SK-N-SH treated with all-trans-retinoic acid at 6 μM for 48 hours (cell line): ENCODE measurements around the gene SLC35F4.

Experiments used
- ATAC-seq: fragments of 200-7000 bp; cut with Tn5 transposase; 3 replicates; pipeline ENCODE4 v1.9.1; 2020; ENCODE audit warnings: mild to moderate bottlenecking, moderate library complexity
- BACH2 ChIP-seq: fragments of 250-450 bp; sonication (Bioruptor Pico); IDR thresholded peaks from 2 replicates; pipeline ENCODE4 v1.9.0; 2021; ENCODE audit warnings: mild to moderate bottlenecking, borderline replicate concordance
- CSDC2 ChIP-seq: fragments of 250-450 bp; sonication (Bioruptor Pico); IDR thresholded peaks from 2 replicates; pipeline ENCODE4 v1.5.0; 2020; ENCODE audit warnings: mild to moderate bottlenecking, moderate library complexity
- ESRRG ChIP-seq: fragments of 250-450 bp; sonication (Bioruptor Pico); IDR thresholded peaks from 2 replicates; pipeline ENCODE4 v1.6.1; 2021; ENCODE audit warnings: mild to moderate bottlenecking
- ISL1 ChIP-seq: fragments of 250-450 bp; sonication (Bioruptor Pico); IDR thresholded peaks from 2 replicates; pipeline ENCODE4 v2.1.2; 2022; ENCODE audit warnings: mild to moderate bottlenecking, moderate library complexity
- OSR1 ChIP-seq: fragments of 250-450 bp; sonication (Bioruptor Pico); IDR thresholded peaks from 2 replicates; pipeline ENCODE4 v1.8.0; 2022; ENCODE audit warnings: moderate library complexity, mild to moderate bottlenecking, inconsistent platforms
- RARB ChIP-seq: fragments of 250-450 bp; sonication (Bioruptor Pico); IDR thresholded peaks from 2 replicates; pipeline ENCODE4 v1.8.0; 2021; ENCODE audit warnings: mild to moderate bottlenecking, moderate library complexity
- SNAI2 ChIP-seq: fragments of 250-450 bp; sonication (Bioruptor Pico); IDR thresholded peaks from 2 replicates; pipeline ENCODE4 v1.5.0; 2020; ENCODE audit warnings: mild to moderate bottlenecking, moderate library complexity
- TCF4 ChIP-seq: fragments of 250-450 bp; sonication (Bioruptor Pico); IDR thresholded peaks from 2 replicates; pipeline ENCODE4 v1.8.0; 2021; ENCODE audit warnings: mild to moderate bottlenecking, moderate library complexity, borderline replicate concordance
- TOX ChIP-seq: fragments of 250-450 bp; sonication (Bioruptor Pico); IDR thresholded peaks from 2 replicates; pipeline ENCODE4 v1.8.0; 2021; ENCODE audit warnings: mild to moderate bottlenecking, moderate library complexity, borderline replicate concordance
- ZC3H10 ChIP-seq: fragments of 250-450 bp; sonication (Bioruptor Pico); IDR thresholded peaks from 2 replicates; pipeline ENCODE4 v1.5.1; 2021; ENCODE audit warnings: mild to moderate bottlenecking, moderate library complexity
- ZFP30 ChIP-seq: fragments of 450-650 bp; formaldehyde crosslinking; IDR thresholded peaks from 2 replicates; pipeline ENCODE4 v1.5.0; 2022; ENCODE audit warnings: mild to moderate bottlenecking, moderate library complexity
- ZNF565 ChIP-seq: fragments of 450-650 bp; formaldehyde crosslinking; conservative IDR thresholded peaks from 2 replicates; pipeline ENCODE4 v1.5.0; 2020; ENCODE audit warnings: low read depth, mild to moderate bottlenecking, moderate library complexity
- ZNF70 ChIP-seq: fragments of 450-650 bp; formaldehyde crosslinking; IDR thresholded peaks from 2 replicates; pipeline ENCODE4 v1.5.0; 2020; ENCODE audit warnings: mild to moderate bottlenecking, moderate library complexity
- ZNF8 ChIP-seq: fragments of 450-650 bp; formaldehyde crosslinking; IDR thresholded peaks from 2 replicates; pipeline ENCODE4 v1.5.0; 2020; ENCODE audit warnings: mild to moderate bottlenecking, moderate library complexity
- TF ChIP-seq, protein P1 (sequence below): fragments of 250-450 bp; sonication (Bioruptor Pico); IDR thresholded peaks from 2 replicates; pipeline ENCODE4 v1.8.0; 2021; ENCODE audit warnings: low read depth, mild to moderate bottlenecking, moderate library complexity, borderline replicate concordance
- TF ChIP-seq, protein P2 (sequence below): fragments of 250-450 bp; sonication (Bioruptor Pico); IDR thresholded peaks from 2 replicates; pipeline ENCODE4 v1.5.0; 2020; ENCODE audit warnings: mild to moderate bottlenecking, moderate library complexity
- TF ChIP-seq, protein P3 (sequence below): fragments of 250-450 bp; sonication (Bioruptor Pico); IDR thresholded peaks from 2 replicates; pipeline ENCODE4 v1.8.0; 2020; ENCODE audit warnings: mild to moderate bottlenecking, moderate library complexity, borderline replicate concordance
- TF ChIP-seq, protein P4 (sequence below): fragments of 250-450 bp; sonication (Bioruptor Pico); IDR thresholded peaks from 2 replicates; pipeline ENCODE4 v1.5.1; 2020; ENCODE audit warnings: low read depth, mild to moderate bottlenecking, moderate library complexity
- TF ChIP-seq, protein P5 (sequence below): fragments of 250-450 bp; sonication (Bioruptor Pico); IDR thresholded peaks from 2 replicates; pipeline ENCODE4 v1.5.1; 2021; ENCODE audit warnings: mild to moderate bottlenecking, moderate library complexity

SLC35F4 gene

DNA sequence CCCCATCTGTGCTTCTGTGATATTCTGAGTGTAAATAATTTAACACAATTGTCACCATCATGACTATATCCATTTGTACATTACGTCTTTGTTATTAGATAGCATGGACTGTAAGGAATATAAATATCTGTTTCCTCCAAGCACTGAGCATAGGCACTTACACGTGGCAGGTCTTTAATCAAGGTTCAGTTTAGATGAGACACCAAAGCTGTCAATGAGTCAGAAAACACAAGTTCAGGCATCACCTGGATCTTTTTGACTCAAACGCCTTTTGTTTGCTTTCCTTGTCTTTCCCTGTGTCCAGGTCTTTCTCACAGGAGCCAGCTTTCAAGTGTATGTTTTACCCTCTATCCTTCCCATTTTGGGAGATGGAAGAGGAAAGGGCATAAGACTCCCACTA is 209.0 kb downstream of the SLC35F4 start (continued):
- no peak for TF ChIP-seq ISL1

DNA sequence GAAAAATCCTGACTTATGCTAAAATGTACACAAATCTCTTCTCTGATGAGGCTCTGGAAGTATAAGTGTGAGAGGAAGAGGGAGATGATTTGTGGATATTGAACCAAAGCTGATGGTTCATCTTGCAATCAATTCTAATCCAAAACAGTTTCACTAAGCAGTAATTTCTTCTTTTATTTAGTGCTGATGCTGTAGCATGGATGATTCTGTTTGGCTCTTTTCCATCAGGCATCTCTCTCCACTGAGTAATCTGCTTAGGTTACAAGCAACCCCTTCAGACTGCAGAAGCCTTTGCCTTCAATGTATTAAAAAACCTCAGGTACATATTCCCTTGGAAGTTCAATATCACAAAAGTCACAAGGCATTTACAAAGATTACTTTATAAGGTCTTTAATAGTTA is 213.1 kb downstream of the SLC35F4 start:
- TF ChIP-seq, protein P1, sequence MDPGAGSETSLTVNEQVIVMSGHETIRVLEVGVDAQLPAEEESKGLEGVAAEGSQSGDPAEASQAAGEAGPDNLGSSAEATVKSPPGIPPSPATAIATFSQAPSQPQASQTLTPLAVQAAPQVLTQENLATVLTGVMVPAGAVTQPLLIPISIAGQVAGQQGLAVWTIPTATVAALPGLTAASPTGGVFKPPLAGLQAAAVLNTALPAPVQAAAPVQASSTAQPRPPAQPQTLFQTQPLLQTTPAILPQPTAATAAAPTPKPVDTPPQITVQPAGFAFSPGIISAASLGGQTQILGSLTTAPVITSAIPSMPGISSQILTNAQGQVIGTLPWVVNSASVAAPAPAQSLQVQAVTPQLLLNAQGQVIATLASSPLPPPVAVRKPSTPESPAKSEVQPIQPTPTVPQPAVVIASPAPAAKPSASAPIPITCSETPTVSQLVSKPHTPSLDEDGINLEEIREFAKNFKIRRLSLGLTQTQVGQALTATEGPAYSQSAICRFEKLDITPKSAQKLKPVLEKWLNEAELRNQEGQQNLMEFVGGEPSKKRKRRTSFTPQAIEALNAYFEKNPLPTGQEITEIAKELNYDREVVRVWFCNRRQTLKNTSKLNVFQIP (CRISPR knock-in tag) = no peak
- TF ChIP-seq TOX (no peak), ZNF8 (no peak), SNAI2 (CRISPR knock-in tag) (no peak), ISL1 (no peak), BACH2 (CRISPR knock-in tag) (no peak), TCF4 (CRISPR knock-in tag) (no peak), CSDC2 (CRISPR knock-in tag) (no peak), ESRRG (CRISPR knock-in tag) (no peak), ZNF70 (CRISPR knock-in tag) (no peak), OSR1 (CRISPR knock-in tag) (no peak), ZFP30 (no peak)
- TF ChIP-seq, protein P2, sequence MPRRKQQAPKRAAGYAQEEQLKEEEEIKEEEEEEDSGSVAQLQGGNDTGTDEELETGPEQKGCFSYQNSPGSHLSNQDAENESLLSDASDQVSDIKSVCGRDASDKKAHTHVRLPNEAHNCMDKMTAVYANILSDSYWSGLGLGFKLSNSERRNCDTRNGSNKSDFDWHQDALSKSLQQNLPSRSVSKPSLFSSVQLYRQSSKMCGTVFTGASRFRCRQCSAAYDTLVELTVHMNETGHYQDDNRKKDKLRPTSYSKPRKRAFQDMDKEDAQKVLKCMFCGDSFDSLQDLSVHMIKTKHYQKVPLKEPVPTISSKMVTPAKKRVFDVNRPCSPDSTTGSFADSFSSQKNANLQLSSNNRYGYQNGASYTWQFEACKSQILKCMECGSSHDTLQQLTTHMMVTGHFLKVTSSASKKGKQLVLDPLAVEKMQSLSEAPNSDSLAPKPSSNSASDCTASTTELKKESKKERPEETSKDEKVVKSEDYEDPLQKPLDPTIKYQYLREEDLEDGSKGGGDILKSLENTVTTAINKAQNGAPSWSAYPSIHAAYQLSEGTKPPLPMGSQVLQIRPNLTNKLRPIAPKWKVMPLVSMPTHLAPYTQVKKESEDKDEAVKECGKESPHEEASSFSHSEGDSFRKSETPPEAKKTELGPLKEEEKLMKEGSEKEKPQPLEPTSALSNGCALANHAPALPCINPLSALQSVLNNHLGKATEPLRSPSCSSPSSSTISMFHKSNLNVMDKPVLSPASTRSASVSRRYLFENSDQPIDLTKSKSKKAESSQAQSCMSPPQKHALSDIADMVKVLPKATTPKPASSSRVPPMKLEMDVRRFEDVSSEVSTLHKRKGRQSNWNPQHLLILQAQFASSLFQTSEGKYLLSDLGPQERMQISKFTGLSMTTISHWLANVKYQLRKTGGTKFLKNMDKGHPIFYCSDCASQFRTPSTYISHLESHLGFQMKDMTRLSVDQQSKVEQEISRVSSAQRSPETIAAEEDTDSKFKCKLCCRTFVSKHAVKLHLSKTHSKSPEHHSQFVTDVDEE = no peak
- TF ChIP-seq, protein P3, sequence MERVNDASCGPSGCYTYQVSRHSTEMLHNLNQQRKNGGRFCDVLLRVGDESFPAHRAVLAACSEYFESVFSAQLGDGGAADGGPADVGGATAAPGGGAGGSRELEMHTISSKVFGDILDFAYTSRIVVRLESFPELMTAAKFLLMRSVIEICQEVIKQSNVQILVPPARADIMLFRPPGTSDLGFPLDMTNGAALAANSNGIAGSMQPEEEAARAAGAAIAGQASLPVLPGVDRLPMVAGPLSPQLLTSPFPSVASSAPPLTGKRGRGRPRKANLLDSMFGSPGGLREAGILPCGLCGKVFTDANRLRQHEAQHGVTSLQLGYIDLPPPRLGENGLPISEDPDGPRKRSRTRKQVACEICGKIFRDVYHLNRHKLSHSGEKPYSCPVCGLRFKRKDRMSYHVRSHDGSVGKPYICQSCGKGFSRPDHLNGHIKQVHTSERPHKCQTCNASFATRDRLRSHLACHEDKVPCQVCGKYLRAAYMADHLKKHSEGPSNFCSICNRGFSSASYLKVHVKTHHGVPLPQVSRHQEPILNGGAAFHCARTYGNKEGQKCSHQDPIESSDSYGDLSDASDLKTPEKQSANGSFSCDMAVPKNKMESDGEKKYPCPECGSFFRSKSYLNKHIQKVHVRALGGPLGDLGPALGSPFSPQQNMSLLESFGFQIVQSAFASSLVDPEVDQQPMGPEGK (CRISPR knock-in tag) = no peak
- TF ChIP-seq, all 23 proteins: peak for 0
- ATAC-seq = no peak

DNA sequence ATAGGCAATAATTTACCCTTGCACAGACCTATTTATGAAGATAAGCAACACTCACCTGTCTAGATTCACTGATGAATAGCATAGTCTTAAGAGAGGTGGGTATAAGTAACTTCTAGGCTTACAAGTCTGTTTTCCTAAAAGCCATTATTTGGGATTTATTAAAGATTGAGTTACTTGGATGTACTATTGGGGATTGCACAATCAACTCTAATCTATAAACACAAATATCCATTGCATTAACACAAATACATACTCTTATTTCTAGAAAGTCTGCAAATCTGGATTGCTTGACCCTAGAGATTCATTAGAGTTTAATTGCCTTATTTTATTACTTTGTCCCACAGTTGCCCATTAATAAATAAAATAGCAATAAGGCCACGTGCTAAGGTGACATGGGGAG is 224.1 kb downstream of the SLC35F4 start:
- no peak for TF ChIP-seq ZNF70 (CRISPR knock-in tag)
- TF ChIP-seq, protein P3 (CRISPR knock-in tag) = no peak
- no peak for TF ChIP-seq ZNF8
- no peak for TF ChIP-seq TOX
- TF ChIP-seq TCF4 (CRISPR knock-in tag) = no peak
- no peak for TF ChIP-seq ISL1
- no peak for TF ChIP-seq RARB (CRISPR knock-in tag)
- TF ChIP-seq ZNF565 (CRISPR knock-in tag) = no peak
- TF ChIP-seq, protein P4, sequence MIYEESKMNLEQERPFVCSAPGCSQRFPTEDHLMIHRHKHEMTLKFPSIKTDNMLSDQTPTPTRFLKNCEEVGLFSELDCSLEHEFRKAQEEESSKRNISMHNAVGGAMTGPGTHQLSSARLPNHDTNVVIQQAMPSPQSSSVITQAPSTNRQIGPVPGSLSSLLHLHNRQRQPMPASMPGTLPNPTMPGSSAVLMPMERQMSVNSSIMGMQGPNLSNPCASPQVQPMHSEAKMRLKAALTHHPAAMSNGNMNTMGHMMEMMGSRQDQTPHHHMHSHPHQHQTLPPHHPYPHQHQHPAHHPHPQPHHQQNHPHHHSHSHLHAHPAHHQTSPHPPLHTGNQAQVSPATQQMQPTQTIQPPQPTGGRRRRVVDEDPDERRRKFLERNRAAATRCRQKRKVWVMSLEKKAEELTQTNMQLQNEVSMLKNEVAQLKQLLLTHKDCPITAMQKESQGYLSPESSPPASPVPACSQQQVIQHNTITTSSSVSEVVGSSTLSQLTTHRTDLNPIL (CRISPR knock-in tag) = no peak
- TF ChIP-seq ZC3H10 (CRISPR knock-in tag) = no peak
- TF ChIP-seq, protein P5, sequence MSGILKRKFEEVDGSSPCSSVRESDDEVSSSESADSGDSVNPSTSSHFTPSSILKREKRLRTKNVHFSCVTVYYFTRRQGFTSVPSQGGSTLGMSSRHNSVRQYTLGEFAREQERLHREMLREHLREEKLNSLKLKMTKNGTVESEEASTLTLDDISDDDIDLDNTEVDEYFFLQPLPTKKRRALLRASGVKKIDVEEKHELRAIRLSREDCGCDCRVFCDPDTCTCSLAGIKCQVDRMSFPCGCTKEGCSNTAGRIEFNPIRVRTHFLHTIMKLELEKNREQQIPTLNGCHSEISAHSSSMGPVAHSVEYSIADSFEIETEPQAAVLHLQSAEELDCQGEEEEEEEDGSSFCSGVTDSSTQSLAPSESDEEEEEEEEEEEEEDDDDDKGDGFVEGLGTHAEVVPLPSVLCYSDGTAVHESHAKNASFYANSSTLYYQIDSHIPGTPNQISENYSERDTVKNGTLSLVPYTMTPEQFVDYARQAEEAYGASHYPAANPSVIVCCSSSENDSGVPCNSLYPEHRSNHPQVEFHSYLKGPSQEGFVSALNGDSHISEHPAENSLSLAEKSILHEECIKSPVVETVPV (CRISPR knock-in tag) = no peak
- TF ChIP-seq BACH2 (CRISPR knock-in tag) = no peak
- no peak for TF ChIP-seq ZFP30
- TF ChIP-seq, protein P1 (CRISPR knock-in tag) = no peak
- TF ChIP-seq ESRRG (CRISPR knock-in tag) = no peak
- no peak for ATAC-seq
